ENCODE measurements around the gene LIPE.

- TF ChIP-seq CTCF (IDR thresholded peaks at IDR 0.05; ENCODE audit: low read depth, low read length, poor library complexity, severe bottlenecking) (no peak), EZH2phosphoT487 (IDR thresholded peaks at IDR 0.05; ENCODE audit: borderline replicate concordance, low read length) (no peak)
Measured at GRCh38 chr19:42370626-42371175, 56.5 kb downstream of the LIPE start.
